Gastrocnemius medialis (tissue), 4 donors: ENCODE results near the gene SEC61G.

Source experiments
- POLR2A ChIP-seq, 2 donors: fragments of 450-650 bp; IDR thresholded peaks; one replicate each; pipeline ENCODE4 v1.6.1; 2017; ENCODE audit warnings: antibody characterized with exemption in 2 of 2, mild to moderate bottlenecking in 2 of 2, moderate library complexity in 2 of 2
- TF ChIP-seq, protein P1 (sequence below), 5 experiments: fragments of 450-650 bp in 3 of 5; fragments of 200-600 bp in 2 of 5; sonication (generic) in 2 of 5; IDR thresholded peaks in 4 of 5; conservative IDR thresholded peaks in 1 of 5; 1 replicate in 4 of 5; 2 replicates in 1 of 5; pipeline ENCODE4 v1.5.1; 2016 to 2019; ENCODE audit warnings: antibody characterized with exemption in 5 of 5, mild to moderate bottlenecking in 3 of 5, moderate library complexity in 3 of 5

DNA sequence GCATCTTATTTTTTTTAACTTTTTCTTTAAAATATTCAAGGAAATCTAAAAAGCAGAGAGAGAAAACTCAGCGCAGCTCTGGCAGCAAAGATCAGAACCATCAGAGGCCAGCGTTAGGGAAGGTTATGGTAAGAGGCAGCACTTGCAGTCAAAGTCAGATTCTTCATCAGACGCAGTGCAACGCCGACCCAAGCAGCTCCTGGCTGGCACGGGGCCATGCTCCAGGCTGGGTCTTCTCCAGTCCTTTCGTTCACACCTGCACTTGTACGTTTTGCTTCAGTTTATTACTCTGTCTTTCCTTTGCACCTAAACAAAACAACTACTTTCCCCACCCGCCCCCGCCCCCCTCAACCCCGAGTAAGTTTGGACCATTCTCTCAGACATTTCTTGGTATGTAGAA lies 43.1 kb upstream of the SEC61G start:
- TF ChIP-seq, protein P1, sequence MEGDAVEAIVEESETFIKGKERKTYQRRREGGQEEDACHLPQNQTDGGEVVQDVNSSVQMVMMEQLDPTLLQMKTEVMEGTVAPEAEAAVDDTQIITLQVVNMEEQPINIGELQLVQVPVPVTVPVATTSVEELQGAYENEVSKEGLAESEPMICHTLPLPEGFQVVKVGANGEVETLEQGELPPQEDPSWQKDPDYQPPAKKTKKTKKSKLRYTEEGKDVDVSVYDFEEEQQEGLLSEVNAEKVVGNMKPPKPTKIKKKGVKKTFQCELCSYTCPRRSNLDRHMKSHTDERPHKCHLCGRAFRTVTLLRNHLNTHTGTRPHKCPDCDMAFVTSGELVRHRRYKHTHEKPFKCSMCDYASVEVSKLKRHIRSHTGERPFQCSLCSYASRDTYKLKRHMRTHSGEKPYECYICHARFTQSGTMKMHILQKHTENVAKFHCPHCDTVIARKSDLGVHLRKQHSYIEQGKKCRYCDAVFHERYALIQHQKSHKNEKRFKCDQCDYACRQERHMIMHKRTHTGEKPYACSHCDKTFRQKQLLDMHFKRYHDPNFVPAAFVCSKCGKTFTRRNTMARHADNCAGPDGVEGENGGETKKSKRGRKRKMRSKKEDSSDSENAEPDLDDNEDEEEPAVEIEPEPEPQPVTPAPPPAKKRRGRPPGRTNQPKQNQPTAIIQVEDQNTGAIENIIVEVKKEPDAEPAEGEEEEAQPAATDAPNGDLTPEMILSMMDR (IDR thresholded peaks at IDR 0.05 in 4 of 5, conservative IDR thresholded peaks at IDR 0.05 in 1 of 5) = no peak
- no peak for TF ChIP-seq POLR2A (IDR thresholded peaks at IDR 0.05)
